GM12878 (cell line): ENCODE measurements around the gene NEB. TPM values are rescaled to one million over a fixed set of nuclear protein-coding genes. Genes with fewer than 3 reads are reported as not detected.

ENCODE experiments used
- ATAC-seq: fragments of 200-7000 bp; cut with Tn5 transposase; 3 replicates; pipeline ENCODE4 v1.9.1; 2020; ENCODE audit warnings: mild to moderate bottlenecking, moderate library complexity
- BruUV-seq: library from RNA; stranded (reverse); fragments of 400-500 nt; replicated peaks from 2 replicates; lab custom pipeline; 2021; lab: Mats Ljungman, UMichigan
- CTCF ChIA-PET: fragments of 300-600 bp; sonication (Branson Sonifier 250); formaldehyde crosslinking; extraction: SDS; loops from one replicate; lab custom pipeline; 2021; ENCODE audit warnings: inconsistent platforms; lab: Yijun Ruan, JAX
- POLR2A ChIA-PET: fragments of 350-600 bp; formaldehyde crosslinking; extraction: SDS; loops from one replicate; lab custom pipeline; 2021; ENCODE audit warnings: inconsistent platforms; lab: Charles Lee
- RAD21 ChIA-PET: fragments of 300-600 bp; sonication (Branson Sonifier 250); formaldehyde crosslinking; loops from one replicate; lab custom pipeline; 2023; ENCODE audit warnings: antibody characterized with exemption; ENCODE audit not compliant: unreplicated experiment; lab: Charles Lee
- SMC1A ChIA-PET: fragments of 300-600 bp; sonication (Branson Sonifier 250); formaldehyde crosslinking; loops from one replicate; lab custom pipeline; 2023; ENCODE audit not compliant: unreplicated experiment, uncharacterized antibody; lab: Charles Lee
- DNase-seq: peaks from one replicate; pipeline ENCODE4 v3.0.0-alpha.2; 2011; ENCODE audit warnings: low read depth, low spot score
- FAIRE-seq: peaks from 3 replicates; lab custom pipeline; 2011; peaks lifted over from hg19 to GRCh38; lab: Jason Lieb, UNC
- H2AFZ ChIP-seq: 2 replicates; pipeline ENCODE4 v1.6.0; 2011; ENCODE audit warnings: low read depth, low read length, control low read depth; ENCODE audit not compliant: control insufficient read depth
- H3K27ac ChIP-seq: 2 replicates; pipeline ENCODE4 v1.5.1; 2011; ENCODE audit warnings: control low read depth; ENCODE audit not compliant: control insufficient read depth, insufficient read depth
- H3K27me3 ChIP-seq, 2 experiments: replicated peaks in 1 of 2; 2 replicates each; pipeline versions ENCODE4 v1.6.0 to v1.6.1; 2011; ENCODE audit warnings: low read length in 1 of 2; ENCODE audit not compliant: control insufficient read depth in 2 of 2, insufficient read depth in 2 of 2
- H3K36me3 ChIP-seq, 2 experiments: 2 replicates each; pipeline ENCODE4 v1.5.1; 2011; ENCODE audit warnings: low read length in 1 of 2; ENCODE audit not compliant: control insufficient read depth in 2 of 2, insufficient read depth in 2 of 2
- H3K4me1 ChIP-seq: 2 replicates; pipeline ENCODE4 v1.6.1; 2011; ENCODE audit warnings: mild to moderate bottlenecking, low read length, moderate library complexity, mixed read lengths; ENCODE audit not compliant: control insufficient read depth, insufficient read depth
- H3K4me2 ChIP-seq: 2 replicates; pipeline ENCODE4 v1.6.0; 2011; ENCODE audit warnings: control low read depth; ENCODE audit not compliant: control insufficient read depth, insufficient read depth
- H3K4me3 ChIP-seq: fragments of 200-600 bp; sonication (generic); 2 replicates; pipeline ENCODE4 v1.5.1; 2016
- H3K79me2 ChIP-seq: 2 replicates; pipeline ENCODE4 v1.6.0; 2011; ENCODE audit warnings: low read length; ENCODE audit not compliant: control insufficient read depth, insufficient read depth
- H3K9ac ChIP-seq: 2 replicates; pipeline ENCODE4 v1.8.0; 2011; ENCODE audit warnings: low read length, control low read depth, mixed read lengths; ENCODE audit not compliant: control insufficient read depth, insufficient read depth
- H3K9me3 ChIP-seq: replicated peaks from 3 replicates; pipeline ENCODE4 v1.5.1; 2011; ENCODE audit warnings: mild to moderate bottlenecking, low read length; ENCODE audit not compliant: control insufficient read depth, insufficient read depth
- H4K20me1 ChIP-seq: 2 replicates; pipeline ENCODE4 v1.6.0; 2011; ENCODE audit not compliant: control insufficient read depth, insufficient read depth
- ASH2L ChIP-seq: fragments of 300-600, 200-600 bp; sonication (generic); IDR thresholded peaks from 2 replicates; pipeline ENCODE4 v1.6.1; 2017; ENCODE audit warnings: low read depth, mild to moderate bottlenecking, borderline replicate concordance
- GABPA ChIP-seq: IDR thresholded peaks from 2 replicates; pipeline ENCODE4 v1.6.1; 2014; ENCODE audit warnings: antibody characterized with exemption, low read depth, mild to moderate bottlenecking, inconsistent platforms
- MXI1 ChIP-seq: fragments of 150-350 bp; IDR thresholded peaks from 2 replicates; pipeline ENCODE4 v1.6.1; 2011; ENCODE audit warnings: low read depth, mild to moderate bottlenecking, inconsistent platforms, low read length, improper control_type of control experiment
- REST ChIP-seq: IDR thresholded peaks from 2 replicates; pipeline ENCODE4 v1.6.1; 2012; ENCODE audit warnings: mild to moderate bottlenecking, low read depth, low read length
- SREBF1 ChIP-seq: IDR thresholded peaks from 2 replicates; pipeline ENCODE4 v1.6.1; 2012; ENCODE audit warnings: mild to moderate bottlenecking, low read length
- ZNF384 ChIP-seq: IDR thresholded peaks from 2 replicates; pipeline ENCODE4 v1.6.1; 2012; ENCODE audit warnings: low read depth, mild to moderate bottlenecking, low read length, improper control_type of control experiment, borderline replicate concordance
- ZZZ3 ChIP-seq: IDR thresholded peaks from 2 replicates; pipeline ENCODE4 v1.6.1; 2011; ENCODE audit warnings: low read depth; ENCODE audit not compliant: control insufficient read depth, insufficient read length
- WGBS: methylation state at CpG from one replicate; pipeline ENCODE4 v1.1.6; 2016; ENCODE audit warnings: low lambda C conversion rate; ENCODE audit not compliant: insufficient replicate concordance, insufficient coverage; ENCODE audit errors: missing lambda C conversion rate; 5-methylcytosine and 5-hydroxymethylcytosine counted together
- in situ Hi-C: fragments of 300-500 bp; cut with MboI; formaldehyde crosslinking; loops from 9 replicates; pipeline ENCODE4 v1.14.3; 2018; ENCODE audit warnings: mixed read lengths
- intact Hi-C: fragments of 100-400 bp; cut with micrococcal nuclease; formaldehyde crosslinking; loops from one replicate; pipeline ENCODE4 v1.14.2; 2022; ENCODE audit not compliant: unreplicated experiment
- polyA plus RNA-seq, 11 experiments: library from polyadenylated mRNA; depleted of rRNA in 4 of 11; unstranded in 6 of 11; stranded (reverse) in 5 of 11; fragments of >200 nt; fragmentation: Nextera tagmentation in 4 of 11; fragmentation: Illumina TruSeq in 1 of 11; extraction: Ambion mirVana in 4 of 11; extraction: Trizol in 1 of 11; gene quantifications; 1 replicate in 1 of 11; 2 replicates in 10 of 11; pipeline versions ENCODE4 v1.2.1 to v1.2.3, GENCODE V29; 2011 to 2016; ENCODE audit warnings: inconsistent platforms in 2 of 11, missing spikeins in 2 of 11, low read depth in 1 of 11
- total RNA-seq, 4 experiments: library from RNA; depleted of rRNA in 3 of 4; stranded (reverse); fragments of >200 nt in 3 of 4; fragmentation: Illumina TruSeq in 1 of 4; extraction: Trizol in 1 of 4; gene quantifications; 2 replicates each; pipeline versions ENCODE4 v1.2.1 to v1.2.3, GENCODE V29; 2013 to 2021
- TF ChIP-seq, protein P1 (sequence below): IDR thresholded peaks from 2 replicates; pipeline ENCODE4 v1.6.1; 2012; ENCODE audit warnings: low read depth, low read length, improper control_type of control experiment
- TF ChIP-seq, protein P2 (sequence below): IDR thresholded peaks from 2 replicates; pipeline ENCODE4 v1.6.1; 2012; ENCODE audit warnings: low read length, inconsistent platforms

The NEB gene
- total and polyA plus RNA-seq, 10 of the 15 experiments (the other 5 are each of a cell fraction or from before 2014, with no cell fraction given) = 0.04 to 0.77 (median 0.12) TPM

- Histone ChIP-seq H3K4me2 (no peak overlapping the region), H3K36me3 (no peaks in the 10 kb centered on the region), H3K9me3 (no peaks in the 10 kb centered on the region), H3K27me3 (no peaks in the 10 kb centered on the region), H3K9ac (no peak overlapping the region), H3K79me2 (no peaks in the 10 kb centered on the region), H4K20me1 (no peaks in the 10 kb centered on the region), H3K4me1 (no peaks in the 10 kb centered on the region), H3K27ac (no peak overlapping the region), H2AFZ (no peak overlapping the region), H3K4me3 (no peak overlapping the region)
- POLR2A ChIA-PET = no interaction called here
- FAIRE-seq (no peak), ATAC-seq (no peak), DNase-seq (no peak)
- BruUV-seq = no TSS peak
- RAD21 ChIA-PET = no interaction called here
- in situ Hi-C loops (no loop called here), intact Hi-C loops (no loop called here)
- SMC1A ChIA-PET = interaction anchor here (1.0 kb wide), 1 partner anchor 12 kb away, joined by 4 read pairs; no protein-coding TSS in a partner anchor
- TF ChIP-seq ASH2L (no peak), ZNF384 (no peak), SREBF1 (no peak), REST (no peak), GABPA (no peak), MXI1 (no peak), ZZZ3 (no peak)
- TF ChIP-seq, protein P1, sequence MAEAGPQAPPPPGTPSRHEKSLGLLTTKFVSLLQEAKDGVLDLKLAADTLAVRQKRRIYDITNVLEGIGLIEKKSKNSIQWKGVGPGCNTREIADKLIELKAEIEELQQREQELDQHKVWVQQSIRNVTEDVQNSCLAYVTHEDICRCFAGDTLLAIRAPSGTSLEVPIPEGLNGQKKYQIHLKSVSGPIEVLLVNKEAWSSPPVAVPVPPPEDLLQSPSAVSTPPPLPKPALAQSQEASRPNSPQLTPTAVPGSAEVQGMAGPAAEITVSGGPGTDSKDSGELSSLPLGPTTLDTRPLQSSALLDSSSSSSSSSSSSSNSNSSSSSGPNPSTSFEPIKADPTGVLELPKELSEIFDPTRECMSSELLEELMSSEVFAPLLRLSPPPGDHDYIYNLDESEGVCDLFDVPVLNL = no peak
- TF ChIP-seq, protein P2, sequence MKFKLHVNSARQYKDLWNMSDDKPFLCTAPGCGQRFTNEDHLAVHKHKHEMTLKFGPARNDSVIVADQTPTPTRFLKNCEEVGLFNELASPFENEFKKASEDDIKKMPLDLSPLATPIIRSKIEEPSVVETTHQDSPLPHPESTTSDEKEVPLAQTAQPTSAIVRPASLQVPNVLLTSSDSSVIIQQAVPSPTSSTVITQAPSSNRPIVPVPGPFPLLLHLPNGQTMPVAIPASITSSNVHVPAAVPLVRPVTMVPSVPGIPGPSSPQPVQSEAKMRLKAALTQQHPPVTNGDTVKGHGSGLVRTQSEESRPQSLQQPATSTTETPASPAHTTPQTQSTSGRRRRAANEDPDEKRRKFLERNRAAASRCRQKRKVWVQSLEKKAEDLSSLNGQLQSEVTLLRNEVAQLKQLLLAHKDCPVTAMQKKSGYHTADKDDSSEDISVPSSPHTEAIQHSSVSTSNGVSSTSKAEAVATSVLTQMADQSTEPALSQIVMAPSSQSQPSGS = no peak
- WGBS = 53% methylated on average over 3 of the region's 3 CpGs
- CTCF ChIA-PET = no interaction called here
Observed at GRCh38 chr2:151543876-151544275, 190.4 kb downstream of the NEB start.
